Hepatocyte (in vitro differentiated cells): ENCODE measurements around the gene ZSCAN18. TPM values are rescaled to one million over a fixed set of nuclear protein-coding genes. Genes with fewer than 3 reads are reported as not detected.

Source experiments
- DNase-seq: peaks from one replicate; pipeline ENCODE4 v3.0.0-alpha.2; 2016; ENCODE audit warnings: low spot score
- H2AFZ ChIP-seq: fragments of 200-600 bp; sonication (generic); 2 replicates; pipeline ENCODE4 v1.6.0; 2016; ENCODE audit warnings: antibody characterized with exemption, mild to moderate bottlenecking
- H3K27ac ChIP-seq: fragments of 200-600 bp; sonication (generic); 2 replicates; pipeline ENCODE4 v1.5.1; 2016; ENCODE audit warnings: mild to moderate bottlenecking
- H3K27me3 ChIP-seq: fragments of 200-600 bp; sonication (generic); 2 replicates; pipeline ENCODE4 v1.6.1; 2016
- H3K36me3 ChIP-seq: fragments of 200-600 bp; sonication (generic); replicated peaks from 2 replicates; pipeline ENCODE4 v1.5.1; 2016; ENCODE audit warnings: low read depth; ENCODE audit not compliant: insufficient read depth
- H3K4me1 ChIP-seq: fragments of 200-600 bp; sonication (generic); 2 replicates; pipeline ENCODE4 v1.5.1; 2016; ENCODE audit warnings: mild to moderate bottlenecking, moderate library complexity; ENCODE audit not compliant: insufficient read depth
- H3K4me2 ChIP-seq: fragments of 200-600 bp; sonication (generic); 2 replicates; pipeline ENCODE4 v1.6.0; 2016
- H3K4me3 ChIP-seq: fragments of 200-600 bp; sonication (generic); 2 replicates; pipeline ENCODE4 v1.5.1; 2016; ENCODE audit warnings: mild to moderate bottlenecking
- H3K79me2 ChIP-seq: fragments of 200-600 bp; sonication (generic); 2 replicates; pipeline ENCODE4 v1.6.0; 2017; ENCODE audit warnings: mild to moderate bottlenecking
- H3K9me2 ChIP-seq: fragments of 200-600 bp; sonication (generic); replicated peaks from 2 replicates; pipeline ENCODE4 v1.6.0; 2017; ENCODE audit warnings: mild to moderate bottlenecking; ENCODE audit not compliant: insufficient read depth
- H3K9me3 ChIP-seq: fragments of 200-600 bp; sonication (generic); 2 replicates; pipeline ENCODE4 v1.5.1; 2016; ENCODE audit warnings: low read depth, mild to moderate bottlenecking
- H4K20me1 ChIP-seq: fragments of 200-600 bp; sonication (generic); 2 replicates; pipeline ENCODE4 v1.6.0; 2016; ENCODE audit warnings: mild to moderate bottlenecking; ENCODE audit not compliant: insufficient read depth, poor library complexity, severe bottlenecking
- EZH2 ChIP-seq: fragments of 200-600 bp; sonication (generic); IDR thresholded peaks from 2 replicates; pipeline ENCODE4 v1.6.1; 2016; ENCODE audit warnings: antibody characterized with exemption, mild to moderate bottlenecking, borderline replicate concordance
- EZH2phosphoT487 ChIP-seq: fragments of 200-600 bp; sonication (generic); IDR thresholded peaks from one replicate; pipeline ENCODE4 v1.6.1; 2018; ENCODE audit warnings: antibody characterized with exemption, mild to moderate bottlenecking, low read depth, moderate library complexity; ENCODE audit not compliant: unreplicated experiment, severe bottlenecking
- WGBS: methylation state at CpG from one replicate; pipeline ENCODE4 v1.1.6; 2016; ENCODE audit warnings: low lambda C conversion rate; ENCODE audit errors: missing lambda C conversion rate; 5-methylcytosine and 5-hydroxymethylcytosine counted together
- polyA plus RNA-seq: library from polyadenylated mRNA; unstranded; fragments of >200 nt; fragmentation: Nextera tagmentation; extraction: Ambion mirVana; gene quantifications from 2 replicates; pipeline ENCODE4 v1.2.1, GENCODE V29; 2016
- total RNA-seq: library from RNA; depleted of rRNA; stranded (reverse); fragments of >200 nt; gene quantifications from 2 replicates; pipeline ENCODE4 v1.2.3, GENCODE V29; 2014
- TF ChIP-seq, protein P1 (sequence below): fragments of 200-600 bp; sonication (generic); IDR thresholded peaks from 2 replicates; pipeline ENCODE4 v1.5.1; 2016; ENCODE audit warnings: antibody characterized with exemption, mild to moderate bottlenecking; ENCODE audit not compliant: poor library complexity

ZSCAN18 gene
- total and polyA plus RNA-seq, 2 experiments from 2014 or later, result 49.8 to 59.1 TPM

DNA sequence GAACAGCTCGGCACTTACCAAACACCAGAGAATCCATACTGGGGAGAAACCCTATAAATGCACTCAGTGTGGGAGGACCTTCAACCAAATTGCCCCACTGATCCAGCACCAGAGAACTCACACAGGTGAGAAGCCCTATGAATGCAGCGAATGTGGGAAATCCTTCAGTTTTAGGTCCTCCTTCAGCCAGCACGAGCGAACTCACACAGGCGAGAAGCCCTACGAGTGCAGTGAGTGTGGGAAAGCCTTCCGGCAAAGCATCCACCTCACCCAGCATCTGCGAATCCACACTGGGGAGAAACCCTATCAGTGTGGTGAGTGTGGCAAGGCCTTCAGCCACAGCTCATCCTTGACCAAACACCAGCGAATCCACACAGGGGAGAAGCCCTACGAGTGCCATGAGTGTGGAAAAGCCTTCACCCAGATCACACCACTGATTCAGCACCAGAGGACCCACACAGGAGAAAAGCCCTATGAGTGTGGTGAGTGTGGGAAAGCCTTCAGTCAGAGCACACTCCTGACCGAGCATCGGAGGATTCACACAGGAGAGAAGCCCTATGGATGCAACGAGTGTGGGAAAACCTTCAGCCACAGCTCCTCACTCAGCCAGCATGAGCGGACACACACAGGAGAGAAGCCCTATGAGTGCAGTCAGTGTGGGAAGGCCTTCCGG, 30.7 kb downstream of the ZSCAN18 start:
- H3K9me2 ChIP-seq, result no peaks in the 10 kb centered on the region
- no peaks in the 10 kb centered on the region for H3K27me3 ChIP-seq
- no peak overlapping the region for H3K27ac ChIP-seq
- H3K4me1 ChIP-seq, result no peaks in the 10 kb centered on the region
- no peak overlapping the region for H3K4me3 ChIP-seq
- H3K36me3 ChIP-seq, result no peaks in the 10 kb centered on the region
- DNase-seq, result no peak
- WGBS, result 93% methylated on average over 15 of the region's 15 CpGs
- H3K9me3 ChIP-seq, result peaks cover 25% of the 10 kb centered on the region
- H3K4me2 ChIP-seq, result no peak overlapping the region
- TF ChIP-seq EZH2phosphoT487 (no peak), EZH2 (no peak)
- TF ChIP-seq, protein P1, sequence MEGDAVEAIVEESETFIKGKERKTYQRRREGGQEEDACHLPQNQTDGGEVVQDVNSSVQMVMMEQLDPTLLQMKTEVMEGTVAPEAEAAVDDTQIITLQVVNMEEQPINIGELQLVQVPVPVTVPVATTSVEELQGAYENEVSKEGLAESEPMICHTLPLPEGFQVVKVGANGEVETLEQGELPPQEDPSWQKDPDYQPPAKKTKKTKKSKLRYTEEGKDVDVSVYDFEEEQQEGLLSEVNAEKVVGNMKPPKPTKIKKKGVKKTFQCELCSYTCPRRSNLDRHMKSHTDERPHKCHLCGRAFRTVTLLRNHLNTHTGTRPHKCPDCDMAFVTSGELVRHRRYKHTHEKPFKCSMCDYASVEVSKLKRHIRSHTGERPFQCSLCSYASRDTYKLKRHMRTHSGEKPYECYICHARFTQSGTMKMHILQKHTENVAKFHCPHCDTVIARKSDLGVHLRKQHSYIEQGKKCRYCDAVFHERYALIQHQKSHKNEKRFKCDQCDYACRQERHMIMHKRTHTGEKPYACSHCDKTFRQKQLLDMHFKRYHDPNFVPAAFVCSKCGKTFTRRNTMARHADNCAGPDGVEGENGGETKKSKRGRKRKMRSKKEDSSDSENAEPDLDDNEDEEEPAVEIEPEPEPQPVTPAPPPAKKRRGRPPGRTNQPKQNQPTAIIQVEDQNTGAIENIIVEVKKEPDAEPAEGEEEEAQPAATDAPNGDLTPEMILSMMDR, result no peak
- H3K79me2 ChIP-seq, result no peaks in the 10 kb centered on the region
- no peaks in the 10 kb centered on the region for H4K20me1 ChIP-seq
- H2AFZ ChIP-seq, result no peak overlapping the region

DNA sequence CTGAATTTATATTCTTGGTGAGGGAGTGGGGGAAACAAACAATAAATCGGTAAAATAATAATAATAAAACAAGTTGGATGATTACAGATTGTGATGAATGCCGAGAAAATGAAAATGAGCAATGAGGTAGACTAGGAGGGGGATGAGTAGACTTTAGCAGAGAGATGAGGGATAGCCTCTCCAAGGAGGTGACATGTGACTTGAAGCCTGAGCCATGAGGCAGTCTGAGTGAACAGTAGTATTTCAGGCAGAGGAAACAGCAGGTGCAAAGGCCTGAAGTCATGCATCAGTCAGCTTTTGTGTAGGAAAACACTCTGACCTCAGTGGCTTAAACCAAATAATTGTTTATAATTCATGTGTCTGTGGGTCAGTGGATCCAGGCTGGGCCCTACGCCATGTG, 34.3 kb downstream of the ZSCAN18 start:
- no peak for DNase-seq
- TF ChIP-seq EZH2, result no peak
- TF ChIP-seq, protein P1, result no peak
- no peak for TF ChIP-seq EZH2phosphoT487
- 94% methylated on average over 3 of the region's 3 CpGs for WGBS
- peaks cover 7% of the 10 kb centered on the region for H3K4me1 ChIP-seq
- H3K9me2 ChIP-seq, result no peaks in the 10 kb centered on the region
- H3K79me2 ChIP-seq, result no peaks in the 10 kb centered on the region
- H3K4me2 ChIP-seq, result no peak overlapping the region
- no peaks in the 10 kb centered on the region for H4K20me1 ChIP-seq
- H3K27me3 ChIP-seq, result no peaks in the 10 kb centered on the region
- peaks cover 22% of the 10 kb centered on the region for H3K9me3 ChIP-seq
- no peak overlapping the region for H3K4me3 ChIP-seq
- H3K36me3 ChIP-seq, result no peaks in the 10 kb centered on the region
- H3K27ac ChIP-seq, result no peak overlapping the region
- no peak overlapping the region for H2AFZ ChIP-seq

DNA sequence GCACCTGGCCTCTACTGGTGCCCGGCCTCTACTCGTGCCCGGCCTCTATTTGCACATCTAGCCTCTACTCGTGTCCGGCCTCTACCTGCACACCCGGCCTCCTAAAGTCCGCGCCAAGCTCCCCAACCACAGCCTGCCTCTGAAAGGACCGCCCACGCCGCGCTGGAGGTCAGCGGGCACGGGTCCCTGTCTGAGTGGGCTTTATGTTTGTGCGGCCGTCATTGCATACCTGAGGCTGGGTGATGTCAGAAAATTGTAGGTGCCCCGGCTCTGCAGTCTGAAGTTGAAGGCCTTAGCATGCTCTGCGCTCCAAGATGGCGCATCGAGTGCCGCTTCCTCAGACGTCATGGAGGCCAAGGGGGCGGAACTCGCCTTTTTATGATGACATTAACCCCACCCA, 37.8 kb downstream of the ZSCAN18 start:
- Histone ChIP-seq H3K4me2 (peak overlapping the region; percentile 97), H2AFZ (no peak overlapping the region), H3K27me3 (no peaks in the 10 kb centered on the region), H3K36me3 (no peaks in the 10 kb centered on the region), H3K4me3 (no peak overlapping the region), H3K9me3 (peaks cover 18% of the 10 kb centered on the region), H4K20me1 (no peaks in the 10 kb centered on the region), H3K4me1 (peaks cover 11% of the 10 kb centered on the region), H3K9me2 (no peaks in the 10 kb centered on the region), H3K27ac (no peak overlapping the region), H3K79me2 (no peaks in the 10 kb centered on the region)
- WGBS, result 94% methylated on average over 23 of the region's 24 CpGs
- no peak for TF ChIP-seq EZH2phosphoT487
- TF ChIP-seq, protein P1, result no peak
- TF ChIP-seq EZH2, result no peak
- no peak for DNase-seq
